ENCODE measurements around the gene YARS1. TPM values are rescaled to one million over a fixed set of nuclear protein-coding genes. Genes with fewer than 3 reads are reported as not detected.

YARS1 gene
- total RNA-seq, 3 donors from 2014 or later = 53.8 to 67.5 (median 67.2) TPM

GRCh38 chr1:32830092-32830852 is 13.1 kb upstream of the YARS1 start:
- no peaks in the 10 kb centered on the region for H3K4me1 ChIP-seq
- H3K36me3 ChIP-seq = peaks cover 12% of the 10 kb centered on the region
- intact Hi-C loops (cut with DNase I; ENCODE audit: low total_unique reads) = no loop called here
- no peak for TF ChIP-seq POLR2A (IDR thresholded peaks at IDR 0.05)
- TF ChIP-seq CTCF (IDR thresholded peaks at IDR 0.05) = no peak
- no peak for TF ChIP-seq POLR2AphosphoS5 (IDR thresholded peaks at IDR 0.05)
- no peaks in the 10 kb centered on the region for H3K27me3 ChIP-seq
- H3K27ac ChIP-seq = no peak overlapping the region
- no peaks in the 10 kb centered on the region for H3K9me3 ChIP-seq
- no peak for DNase-seq (ENCODE audit: low spot score in 2 of 2)
- no peak overlapping the region for H3K4me3 ChIP-seq

- no peak overlapping the region for H3K27ac ChIP-seq
- peaks cover 8% of the 10 kb centered on the region for H3K36me3 ChIP-seq
- no peak overlapping the region for H3K4me3 ChIP-seq
- no peaks in the 10 kb centered on the region for H3K27me3 ChIP-seq
- intact Hi-C loops (cut with DNase I; ENCODE audit: low total_unique reads) = no loop called here
- TF ChIP-seq POLR2A (IDR thresholded peaks at IDR 0.05) = no peak
- no peaks in the 10 kb centered on the region for H3K9me3 ChIP-seq
- H3K4me1 ChIP-seq = no peaks in the 10 kb centered on the region
- DNase-seq (ENCODE audit: low spot score in 2 of 2) = no peak
These were observed 11.2 kb upstream of the YARS1 start for GRCh38 chr1:32828341-32828740.

- H3K27me3 ChIP-seq = no peaks in the 10 kb centered on the region
- no peak for TF ChIP-seq CTCF (IDR thresholded peaks at IDR 0.05)
- TF ChIP-seq POLR2AphosphoS5 (IDR thresholded peaks at IDR 0.05) = no peak
- no peak for TF ChIP-seq POLR2A (IDR thresholded peaks at IDR 0.05)
- intact Hi-C loops (cut with DNase I; ENCODE audit: low total_unique reads) = no loop called here
- peaks cover 4% of the 10 kb centered on the region for H3K36me3 ChIP-seq
- no peak overlapping the region for H3K27ac ChIP-seq
- H3K4me1 ChIP-seq = no peaks in the 10 kb centered on the region
- H3K9me3 ChIP-seq = no peaks in the 10 kb centered on the region
- DNase-seq (ENCODE audit: low spot score in 2 of 2) = no peak
- no peak overlapping the region for H3K4me3 ChIP-seq
These were observed 8.0 kb upstream of the YARS1 start for GRCh38 chr1:32825181-32825580.

GRCh38 chr1:32818804-32819541 is 1.8 kb upstream of the YARS1 start:
- H3K4me1 ChIP-seq = peaks cover 0 to 12% of the 10 kb centered on the region in 2 donors

More at GRCh38 chr1:32818804-32819541, 1.8 kb upstream of the YARS1 start:
- Histone ChIP-seq H3K9me3 (no peaks in the 10 kb centered on the region), H3K36me3 (no peaks in the 10 kb centered on the region), H3K27me3 (no peaks in the 10 kb centered on the region), H3K27ac (peak overlapping the region; percentile 97 to 98), H3K4me3 (peak overlapping the region; percentile 82 to 98 (median 85))
- TF ChIP-seq POLR2A (IDR thresholded peaks at IDR 0.05) = no peak
- TF ChIP-seq POLR2AphosphoS5 (IDR thresholded peaks at IDR 0.05) = no peak
- TF ChIP-seq CTCF (IDR thresholded peaks at IDR 0.05) = no peak
- DNase-seq (ENCODE audit: low spot score in 2 of 2) = no peak
- intact Hi-C loops (cut with DNase I; ENCODE audit: low total_unique reads) = no loop called here

Data from breast epithelium (tissue), 4 donors.